ENCODE data around the gene TNP2.

GRCh38 chr16:11295672-11296071 is 26.5 kb upstream of the TNP2 start:
- TF ChIP-seq NFIX (CRISPR knock-in tag; IDR thresholded peaks at IDR 0.05; ENCODE audit: low read depth), result no peak
- TF ChIP-seq ID3 (CRISPR knock-in tag; IDR thresholded peaks at IDR 0.05), result no peak
- TF ChIP-seq ID3 (tag; IDR thresholded peaks at IDR 0.05), result no peak
- TF ChIP-seq, protein P1, sequence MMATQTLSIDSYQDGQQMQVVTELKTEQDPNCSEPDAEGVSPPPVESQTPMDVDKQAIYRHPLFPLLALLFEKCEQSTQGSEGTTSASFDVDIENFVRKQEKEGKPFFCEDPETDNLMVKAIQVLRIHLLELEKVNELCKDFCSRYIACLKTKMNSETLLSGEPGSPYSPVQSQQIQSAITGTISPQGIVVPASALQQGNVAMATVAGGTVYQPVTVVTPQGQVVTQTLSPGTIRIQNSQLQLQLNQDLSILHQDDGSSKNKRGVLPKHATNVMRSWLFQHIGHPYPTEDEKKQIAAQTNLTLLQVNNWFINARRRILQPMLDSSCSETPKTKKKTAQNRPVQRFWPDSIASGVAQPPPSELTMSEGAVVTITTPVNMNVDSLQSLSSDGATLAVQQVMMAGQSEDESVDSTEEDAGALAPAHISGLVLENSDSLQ (IDR thresholded peaks at IDR 0.05), result no peak
- TF ChIP-seq CTCF (IDR thresholded peaks at IDR 0.05 in 2 of 3, conservative IDR thresholded peaks at IDR 0.05 in 1 of 3; ENCODE audit: insufficient read depth in 2 of 3, low read depth in 1 of 3, low read length in 3 of 3), result no peak
- TF ChIP-seq CHD2 (IDR thresholded peaks at IDR 0.05; ENCODE audit: low read depth, low read length), result no peak
- TF ChIP-seq RAD21 (CRISPR knock-in tag; conservative IDR thresholded peaks at IDR 0.05 in 1 of 2, IDR thresholded peaks at IDR 0.05 in 1 of 2), result no peak

Measured in K562 (cell line).